Astrocyte of the spinal cord (primary cell): Measurements from ENCODE around the gene OR2T34.

Experiments used
- DNase-seq: peaks from one replicate; pipeline ENCODE4 v3.0.0; 2011; ENCODE audit warnings: low read depth, low spot score
- H3K4me3 ChIP-seq: 2 replicates; pipeline ENCODE4 v1.5.1; 2011; ENCODE audit warnings: low read depth, mild to moderate bottlenecking, low read length, moderate library complexity
- in situ Hi-C: cut with HindIII; loops from 2 replicates; pipeline ENCODE4 v1.10.0; 2017; ENCODE audit warnings: low sequenced_read_pairs
- TF ChIP-seq, protein P1 (sequence below): IDR thresholded peaks from 2 replicates; pipeline ENCODE4 v1.5.1; 2012; ENCODE audit warnings: low read depth, mild to moderate bottlenecking, low read length, inconsistent platforms

Gene OR2T34

DNA sequence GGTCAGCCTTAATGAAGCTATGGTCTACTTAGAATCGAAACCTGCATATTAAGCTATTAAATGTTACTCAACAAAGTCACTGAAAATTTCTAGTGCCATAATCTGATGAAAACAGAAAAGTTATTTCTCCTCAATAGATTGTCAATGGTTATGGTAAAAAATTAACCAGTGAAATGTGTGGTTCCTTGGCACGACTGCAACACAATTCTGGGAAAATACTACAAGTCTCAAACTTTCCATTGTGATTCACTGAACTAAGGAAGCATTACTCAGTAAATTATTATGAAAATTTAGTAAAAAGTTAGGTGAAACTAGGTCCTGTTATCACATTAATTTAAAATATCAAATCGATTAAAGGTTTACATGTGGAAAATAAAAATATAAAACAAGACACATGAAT, 35.7 kb upstream of the OR2T34 start:
- in situ Hi-C loops: no loop called here
- TF ChIP-seq, protein P1, sequence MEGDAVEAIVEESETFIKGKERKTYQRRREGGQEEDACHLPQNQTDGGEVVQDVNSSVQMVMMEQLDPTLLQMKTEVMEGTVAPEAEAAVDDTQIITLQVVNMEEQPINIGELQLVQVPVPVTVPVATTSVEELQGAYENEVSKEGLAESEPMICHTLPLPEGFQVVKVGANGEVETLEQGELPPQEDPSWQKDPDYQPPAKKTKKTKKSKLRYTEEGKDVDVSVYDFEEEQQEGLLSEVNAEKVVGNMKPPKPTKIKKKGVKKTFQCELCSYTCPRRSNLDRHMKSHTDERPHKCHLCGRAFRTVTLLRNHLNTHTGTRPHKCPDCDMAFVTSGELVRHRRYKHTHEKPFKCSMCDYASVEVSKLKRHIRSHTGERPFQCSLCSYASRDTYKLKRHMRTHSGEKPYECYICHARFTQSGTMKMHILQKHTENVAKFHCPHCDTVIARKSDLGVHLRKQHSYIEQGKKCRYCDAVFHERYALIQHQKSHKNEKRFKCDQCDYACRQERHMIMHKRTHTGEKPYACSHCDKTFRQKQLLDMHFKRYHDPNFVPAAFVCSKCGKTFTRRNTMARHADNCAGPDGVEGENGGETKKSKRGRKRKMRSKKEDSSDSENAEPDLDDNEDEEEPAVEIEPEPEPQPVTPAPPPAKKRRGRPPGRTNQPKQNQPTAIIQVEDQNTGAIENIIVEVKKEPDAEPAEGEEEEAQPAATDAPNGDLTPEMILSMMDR: no peak
- DNase-seq: no peak
- no peak overlapping the region for H3K4me3 ChIP-seq

DNA sequence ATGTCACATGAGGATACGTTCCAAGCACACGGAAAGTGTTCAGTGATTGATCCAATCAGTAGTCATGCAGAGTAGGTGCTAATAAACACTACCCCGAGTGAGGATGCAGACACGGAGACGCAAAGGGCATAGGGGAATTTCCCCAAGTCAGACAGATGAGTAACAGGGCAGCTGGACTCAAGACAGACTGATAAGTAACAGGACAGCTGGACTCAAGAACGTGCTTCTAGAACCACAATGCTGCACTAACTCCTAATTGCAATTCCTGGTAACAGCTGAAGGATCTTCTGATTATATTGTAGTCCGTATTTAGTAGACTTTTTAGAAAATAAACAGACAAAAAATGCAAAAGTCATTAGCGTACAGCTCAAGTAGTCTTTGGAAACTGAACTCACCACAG, 24.8 kb upstream of the OR2T34 start:
- no peak for DNase-seq
- TF ChIP-seq, protein P1: no peak
- in situ Hi-C loops: no loop called here
- no peak overlapping the region for H3K4me3 ChIP-seq

DNA sequence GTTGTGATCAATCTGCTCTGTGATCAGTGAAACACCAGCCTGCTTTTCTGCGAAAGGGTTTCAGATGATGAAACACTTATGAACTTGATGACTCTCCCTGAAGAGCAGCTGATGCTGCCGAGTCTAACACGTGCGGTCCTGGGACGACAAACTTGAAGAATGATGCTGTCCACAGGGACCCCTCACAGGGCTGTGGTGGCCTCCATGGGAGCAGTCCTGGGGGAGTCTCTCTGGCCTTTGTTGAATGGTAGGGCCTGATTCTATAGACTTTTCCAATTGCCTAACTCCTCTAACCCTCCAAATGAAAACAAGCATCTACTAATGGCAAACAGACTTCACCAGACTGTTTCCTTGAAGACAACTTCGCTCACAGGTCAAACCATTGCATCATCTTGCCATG, 23.0 kb upstream of the OR2T34 start, which contains the start of gene OR2T10:
TSS of gene OR2T10 (minus strand) at position 112 of the 400 bp plus-strand sequence. CDS start 3,932 bp downstream, outside the sequence.
- DNase-seq: no peak
- in situ Hi-C loops: no loop called here
- TF ChIP-seq, protein P1: no peak
- H3K4me3 ChIP-seq: no peak within 1 kb of the TSS

DNA sequence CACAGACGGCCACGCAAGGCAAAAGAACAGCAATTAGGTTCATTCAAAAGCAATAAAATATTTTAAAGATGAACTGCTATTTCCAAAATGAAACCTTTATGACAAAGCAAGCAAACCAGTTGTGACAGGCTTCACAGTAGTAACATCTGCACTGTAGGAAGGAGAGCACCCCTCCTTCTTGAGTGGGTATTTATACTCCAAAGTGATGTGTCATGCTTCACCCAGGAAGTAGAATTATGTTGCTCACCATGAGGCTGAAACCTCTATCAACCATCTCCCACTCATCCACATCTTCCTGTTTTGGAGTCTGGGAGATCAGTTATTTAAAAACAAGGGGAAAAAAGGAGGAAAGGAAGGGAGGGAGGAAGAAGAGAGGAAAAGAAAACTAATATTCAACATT, 22.1 kb upstream of the OR2T34 start:
- TF ChIP-seq, protein P1: no peak
- H3K4me3 ChIP-seq: no peak overlapping the region
- in situ Hi-C loops: no loop called here
- no peak for DNase-seq

DNA sequence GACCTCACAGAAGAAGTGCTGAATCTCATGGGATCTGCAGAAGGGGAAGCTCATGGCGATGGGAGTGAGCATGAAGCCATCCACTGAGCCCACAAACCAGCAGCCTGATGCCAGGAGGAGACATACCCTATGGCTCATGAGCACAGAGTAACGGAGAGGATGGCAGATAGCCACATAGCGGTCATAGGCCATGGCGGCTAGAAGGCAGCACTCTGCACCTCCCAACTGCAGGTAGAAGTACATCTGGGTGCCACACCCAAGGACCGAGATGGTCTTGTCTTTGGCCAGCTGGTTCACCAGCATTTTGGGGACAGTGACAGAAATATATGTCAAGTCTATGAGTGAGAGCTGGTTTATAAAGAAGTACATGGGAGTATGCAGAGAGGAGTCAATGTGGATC, 18.7 kb upstream of the OR2T34 start:
- in situ Hi-C loops: no loop called here
- H3K4me3 ChIP-seq: no peak overlapping the region
- TF ChIP-seq, protein P1: no peak

DNA sequence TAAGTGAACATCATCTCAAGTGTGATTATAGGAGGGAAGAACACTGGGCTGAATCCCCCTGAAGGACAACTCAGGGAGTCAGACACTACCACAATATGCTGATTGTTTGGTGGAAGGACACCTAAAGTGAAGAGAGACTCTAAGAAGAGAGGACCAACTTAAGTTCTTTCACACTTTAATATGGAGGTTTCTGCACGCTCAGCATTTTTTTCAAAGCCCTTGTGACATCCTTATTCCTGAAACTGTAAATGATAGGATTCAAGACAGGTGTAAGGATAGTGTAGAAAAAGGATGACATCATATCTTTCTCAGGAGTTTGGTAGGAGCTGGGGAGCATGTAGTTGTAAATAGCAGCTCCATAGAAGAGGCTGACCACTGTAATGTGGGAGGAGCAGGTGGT, 18.1 kb upstream of the OR2T34 start:
- in situ Hi-C loops: no loop called here
- no peak overlapping the region for H3K4me3 ChIP-seq
- no peak for DNase-seq
- TF ChIP-seq, protein P1: no peak

More for the DNA sequence above, 18.7 kb upstream of the OR2T34 start:
- DNase-seq: no peak

DNA sequence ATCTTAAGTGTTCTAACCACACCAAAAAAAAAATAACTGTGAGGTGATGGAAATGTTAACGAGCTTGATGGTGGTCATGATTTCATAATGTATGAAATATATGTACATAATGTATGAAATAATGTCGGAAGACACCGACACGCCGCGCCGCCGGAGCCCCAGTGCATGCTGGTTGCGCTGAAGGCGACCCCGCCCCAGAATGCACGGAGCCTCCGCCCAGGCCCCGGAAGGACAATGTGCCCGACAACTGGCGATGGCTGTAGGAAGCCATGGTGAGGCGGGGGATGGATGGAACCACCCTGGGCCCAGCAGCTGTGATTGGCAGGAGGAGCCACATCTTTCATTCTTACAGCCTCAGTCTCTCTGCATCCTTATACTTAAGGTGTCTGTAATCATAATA, 15.5 kb upstream of the OR2T34 start:
- in situ Hi-C loops: no loop called here
- no peak for DNase-seq
- H3K4me3 ChIP-seq: no peak overlapping the region
- TF ChIP-seq, protein P1: no peak
